Uterus (tissue), 4 donors: ENCODE measurements around the gene ANP32A. TPM values are rescaled to one million over a fixed set of nuclear protein-coding genes. Genes with fewer than 3 reads are reported as not detected.

Experiments used
- DNase-seq, 2 donors: peaks; one replicate each; pipeline ENCODE4 v3.0.0-alpha.2; 2019 to 2020
- H3K27ac ChIP-seq, 2 donors: fragments of 200-600 bp; sonication (generic); 1 replicate in 1 of 2; 2 replicates in 1 of 2; pipeline ENCODE4 v1.5.1; 2016 to 2018
- H3K27me3 ChIP-seq, 2 donors: fragments of 200-600 bp; sonication (generic); one replicate each; pipeline ENCODE4 v1.5.1; 2018 to 2019; ENCODE audit warnings: control low read depth in 1 of 2
- H3K36me3 ChIP-seq, 2 donors: fragments of 200-600 bp; sonication (generic); one replicate each; pipeline ENCODE4 v1.5.1; 2019; ENCODE audit warnings: control low read depth in 1 of 2
- H3K4me1 ChIP-seq, 2 donors: fragments of 200-600 bp; sonication (generic); one replicate each; pipeline ENCODE4 v1.5.1; 2018 to 2019; ENCODE audit warnings: control low read depth in 1 of 2
- H3K4me3 ChIP-seq, 2 donors: fragments of 200-600 bp; sonication (generic); 1 replicate in 1 of 2; 2 replicates in 1 of 2; pipeline ENCODE4 v1.5.1; 2018 to 2019; ENCODE audit warnings: mild to moderate bottlenecking in 1 of 2
- H3K9me3 ChIP-seq, 2 donors: fragments of 200-600 bp; sonication (generic); one replicate each; pipeline ENCODE4 v1.5.1; 2019; ENCODE audit warnings: control low read depth in 1 of 2
- CTCF ChIP-seq, 4 experiments: fragments of 200-600 bp in 2 of 4; fragments of 450-650 bp in 2 of 4; sonication (generic) in 2 of 4; IDR thresholded peaks; one replicate each; pipeline ENCODE4 v1.5.1; 2016 to 2019; ENCODE audit warnings: antibody characterized with exemption in 4 of 4, mild to moderate bottlenecking in 2 of 4, moderate library complexity in 1 of 4
- POLR2A ChIP-seq, 2 donors: fragments of 450-650 bp; IDR thresholded peaks; one replicate each; pipeline ENCODE4 v1.6.1; 2016; ENCODE audit warnings: antibody characterized with exemption in 2 of 2, mild to moderate bottlenecking in 1 of 2, moderate library complexity in 1 of 2
- intact Hi-C: fragments of 100-400 bp; cut with DNase I; formaldehyde crosslinking; loops from one replicate; pipeline ENCODE4 v1.15.1; 2023; ENCODE audit warnings: low total_unique reads
- total RNA-seq, 4 donors: library from RNA; depleted of rRNA in 3 of 4; stranded (reverse); fragments of >200 nt in 3 of 4; gene quantifications; one replicate each; pipeline versions ENCODE4 v1.1.0 to v1.2.4, GENCODE V29; 2014 to 2023
- donor health status: DM: yes; HTN: yes; CAD: no.

Gene ANP32A
- total RNA-seq, 4 donors from 2014 or later, result 32.1 to 117 (median 105) TPM

DNA sequence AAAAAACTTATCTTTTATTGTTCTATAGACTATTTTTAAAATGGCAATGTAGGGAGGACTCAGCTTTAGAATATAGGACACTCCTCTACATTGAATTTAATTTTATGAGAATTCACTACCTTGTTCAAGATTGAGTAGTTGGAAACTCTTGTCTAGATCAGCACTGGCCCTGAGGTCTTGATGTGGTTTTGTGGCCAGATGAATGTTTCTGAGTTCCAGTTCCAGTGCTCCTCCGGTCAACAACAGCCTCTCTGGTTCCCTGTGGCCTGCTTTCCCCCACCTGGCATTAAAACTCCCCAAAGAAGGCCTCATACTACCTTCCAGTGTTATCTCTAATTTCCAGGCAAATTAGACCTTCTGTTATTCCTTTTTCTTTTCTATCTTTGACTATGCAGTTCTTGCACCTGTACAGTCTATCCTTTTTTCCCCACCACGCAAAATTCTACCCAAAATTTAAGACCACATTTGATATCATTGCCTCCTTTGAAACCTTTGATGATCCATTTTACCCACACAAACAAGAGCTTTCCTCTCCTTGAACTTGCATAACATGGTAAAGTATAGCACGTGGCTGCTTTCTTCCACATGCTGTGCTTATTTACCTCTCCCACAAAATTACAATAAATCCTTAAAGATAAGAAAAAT, 9.6 kb upstream of the ANP32A start:
- no peaks in the 10 kb centered on the region for H3K9me3 ChIP-seq
- no peak overlapping the region for H3K27ac ChIP-seq
- TF ChIP-seq CTCF (IDR thresholded peaks at IDR 0.05) (no peak), POLR2A (IDR thresholded peaks at IDR 0.05) (no peak)
- no peaks in the 10 kb centered on the region for H3K36me3 ChIP-seq
- DNase-seq, result no peak
- H3K27me3 ChIP-seq, result no peaks in the 10 kb centered on the region
- intact Hi-C loops, result no loop called here
- no peaks in the 10 kb centered on the region for H3K4me1 ChIP-seq
- H3K4me3 ChIP-seq, result no peak overlapping the region

GRCh38 chr15:68829068-68829467, 8.4 kb upstream of the ANP32A start:
- no peaks in the 10 kb centered on the region for H3K36me3 ChIP-seq
- H3K4me1 ChIP-seq, result no peaks in the 10 kb centered on the region
- TF ChIP-seq CTCF (IDR thresholded peaks at IDR 0.05), result peak in 3 of 4 experiments; percentile 27 to 46 (median 35)
- no peak for TF ChIP-seq POLR2A (IDR thresholded peaks at IDR 0.05)
- no peaks in the 10 kb centered on the region for H3K27me3 ChIP-seq
- intact Hi-C loops, result no loop called here
- H3K9me3 ChIP-seq, result no peaks in the 10 kb centered on the region
- no peak for DNase-seq
- H3K27ac ChIP-seq, result no peak overlapping the region
- H3K4me3 ChIP-seq, result no peak overlapping the region

- Histone ChIP-seq H3K9me3 (no peaks in the 10 kb centered on the region), H3K4me1 (no peaks in the 10 kb centered on the region), H3K27ac (no peak overlapping the region), H3K4me3 (no peak overlapping the region), H3K36me3 (no peaks in the 10 kb centered on the region), H3K27me3 (no peaks in the 10 kb centered on the region)
- TF ChIP-seq CTCF (IDR thresholded peaks at IDR 0.05) (no peak), POLR2A (IDR thresholded peaks at IDR 0.05) (no peak)
- no peak for DNase-seq
- intact Hi-C loops, result no loop called here
Measured at GRCh38 chr15:68823561-68823960, 2.9 kb upstream of the ANP32A start.

- no peaks in the 10 kb centered on the region for H3K4me1 ChIP-seq
- no peak overlapping the region for H3K27ac ChIP-seq
- intact Hi-C loops, result no loop called here
- no peaks in the 10 kb centered on the region for H3K36me3 ChIP-seq
- no peaks in the 10 kb centered on the region for H3K27me3 ChIP-seq
- H3K9me3 ChIP-seq, result no peaks in the 10 kb centered on the region
- H3K4me3 ChIP-seq, result no peak overlapping the region
- TF ChIP-seq CTCF (IDR thresholded peaks at IDR 0.05) (no peak), POLR2A (IDR thresholded peaks at IDR 0.05) (no peak)
- DNase-seq, result no peak
Measured at GRCh38 chr15:68822818-68823217, 2.1 kb upstream of the ANP32A start.

- no peaks in the 10 kb centered on the region for H3K9me3 ChIP-seq
- no peak for DNase-seq
- peak overlapping the region; percentile 96 to 99 for H3K27ac ChIP-seq
- no peaks in the 10 kb centered on the region for H3K36me3 ChIP-seq
- TF ChIP-seq CTCF (IDR thresholded peaks at IDR 0.05) (no peak), POLR2A (IDR thresholded peaks at IDR 0.05) (no peak)
- H3K27me3 ChIP-seq, result no peaks in the 10 kb centered on the region
- intact Hi-C loops, result no loop called here
- no peaks in the 10 kb centered on the region for H3K4me1 ChIP-seq
- H3K4me3 ChIP-seq, result peak overlapping the region; percentile 83 to 89
Measured at GRCh38 chr15:68821841-68822381, 1.2 kb upstream of the ANP32A start.
